Type B pancreatic cell (in vitro differentiated cells): ENCODE data around the gene TRIM42. TPM values are rescaled to one million over a fixed set of nuclear protein-coding genes. Genes with fewer than 3 reads are reported as not detected.

Experiments used
- DNase-seq: peaks from one replicate; pipeline ENCODE4 v3.0.0; 2021; ENCODE audit warnings: mixed read lengths; ENCODE audit not compliant: unreplicated experiment; ENCODE audit errors: extremely low spot score
- H3K27ac Mint-ChIP-seq: 2 replicates; pipeline ENCODE4 v1.8.0; 2021; ENCODE audit warnings: mild to moderate bottlenecking, mixed read lengths
- H3K27me3 Mint-ChIP-seq: 2 replicates; pipeline ENCODE4 v1.8.0; 2021; ENCODE audit warnings: mixed read lengths
- H3K36me3 Mint-ChIP-seq: 2 replicates; pipeline ENCODE4 v1.8.0; 2021; ENCODE audit warnings: mixed read lengths
- H3K4me1 Mint-ChIP-seq: one replicate; pipeline ENCODE4 v1.8.0; 2021; ENCODE audit warnings: mixed read lengths; ENCODE audit not compliant: unreplicated experiment
- H3K4me3 Mint-ChIP-seq: 2 replicates; pipeline ENCODE4 v1.8.0; 2021; ENCODE audit warnings: mild to moderate bottlenecking, mixed read lengths
- H3K9me3 Mint-ChIP-seq: 2 replicates; pipeline ENCODE4 v1.8.0; 2021; ENCODE audit warnings: mixed read lengths
- total RNA-seq: library from RNA; stranded (reverse); gene quantifications from 2 replicates; pipeline ENCODE4 v1.2.1, GENCODE V29; 2021; ENCODE audit warnings: low replicate concordance
- TF ChIP-seq, protein P1 (sequence below): fragments of 200-600 bp; sonication (generic); conservative IDR thresholded peaks from 2 replicates; pipeline ENCODE4 v1.5.0; 2021; ENCODE audit warnings: antibody characterized with exemption, mild to moderate bottlenecking

The TRIM42 gene
- total RNA-seq, 1 donor from 2014 or later, result not detected

- Mint-ChIP-seq H3K9me3 (no peaks in the 10 kb centered on the region), H3K36me3 (no peaks in the 10 kb centered on the region), H3K27me3 (no peaks in the 10 kb centered on the region), H3K27ac (no peak overlapping the region), H3K4me3 (no peak overlapping the region), H3K4me1 (peaks cover 3% of the 10 kb centered on the region)
- no peak for DNase-seq
- TF ChIP-seq, protein P1, sequence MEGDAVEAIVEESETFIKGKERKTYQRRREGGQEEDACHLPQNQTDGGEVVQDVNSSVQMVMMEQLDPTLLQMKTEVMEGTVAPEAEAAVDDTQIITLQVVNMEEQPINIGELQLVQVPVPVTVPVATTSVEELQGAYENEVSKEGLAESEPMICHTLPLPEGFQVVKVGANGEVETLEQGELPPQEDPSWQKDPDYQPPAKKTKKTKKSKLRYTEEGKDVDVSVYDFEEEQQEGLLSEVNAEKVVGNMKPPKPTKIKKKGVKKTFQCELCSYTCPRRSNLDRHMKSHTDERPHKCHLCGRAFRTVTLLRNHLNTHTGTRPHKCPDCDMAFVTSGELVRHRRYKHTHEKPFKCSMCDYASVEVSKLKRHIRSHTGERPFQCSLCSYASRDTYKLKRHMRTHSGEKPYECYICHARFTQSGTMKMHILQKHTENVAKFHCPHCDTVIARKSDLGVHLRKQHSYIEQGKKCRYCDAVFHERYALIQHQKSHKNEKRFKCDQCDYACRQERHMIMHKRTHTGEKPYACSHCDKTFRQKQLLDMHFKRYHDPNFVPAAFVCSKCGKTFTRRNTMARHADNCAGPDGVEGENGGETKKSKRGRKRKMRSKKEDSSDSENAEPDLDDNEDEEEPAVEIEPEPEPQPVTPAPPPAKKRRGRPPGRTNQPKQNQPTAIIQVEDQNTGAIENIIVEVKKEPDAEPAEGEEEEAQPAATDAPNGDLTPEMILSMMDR, result no peak
Measured at GRCh38 chr3:140635276-140635675, 42.6 kb upstream of the TRIM42 start.

DNA sequence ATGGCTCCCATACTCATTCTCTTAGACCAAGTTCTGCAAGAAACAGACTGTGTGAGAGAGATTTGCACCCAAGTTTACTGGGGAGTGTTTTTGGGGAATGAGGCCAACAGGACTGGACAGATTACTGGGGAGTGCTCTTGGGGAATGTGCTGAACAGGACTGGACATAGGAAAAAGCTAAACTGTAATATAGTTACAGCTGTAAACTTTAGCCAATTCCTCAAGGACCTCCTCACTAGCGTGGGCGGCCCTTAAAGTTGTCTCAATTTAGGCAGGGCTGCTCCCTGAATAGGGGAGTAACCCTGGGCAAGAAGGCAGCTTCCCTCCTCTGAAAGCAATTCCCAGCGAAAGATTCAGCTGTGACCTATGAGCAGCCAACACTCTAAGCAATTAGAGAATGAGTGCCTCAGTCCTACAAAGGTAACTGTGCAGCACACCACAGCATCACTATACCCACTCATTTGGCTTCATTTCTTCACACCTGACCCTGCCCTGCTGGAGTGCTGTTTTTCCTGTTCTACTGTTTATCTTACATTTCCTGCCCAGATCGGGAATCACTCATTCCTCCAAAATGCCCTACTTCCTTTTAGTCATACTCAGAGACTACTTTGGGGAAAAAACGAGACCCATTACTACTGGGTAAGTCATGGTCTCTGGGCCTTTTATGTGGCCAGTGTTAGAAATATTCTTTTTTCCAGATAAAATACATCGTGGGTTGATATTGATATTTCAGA lies 41.3 kb upstream of the TRIM42 start:
- Mint-ChIP-seq H3K27me3 (no peaks in the 10 kb centered on the region), H3K9me3 (no peaks in the 10 kb centered on the region), H3K4me3 (peak overlapping the region; percentile 10), H3K4me1 (peaks cover 3% of the 10 kb centered on the region), H3K27ac (no peak overlapping the region), H3K36me3 (no peaks in the 10 kb centered on the region)
- TF ChIP-seq, protein P1, result no peak
- no peak for DNase-seq

GRCh38 chr3:140651287-140651686 lies 26.6 kb upstream of the TRIM42 start:
- no peak overlapping the region for H3K27ac Mint-ChIP-seq
- DNase-seq, result no peak
- H3K4me1 Mint-ChIP-seq, result no peaks in the 10 kb centered on the region
- TF ChIP-seq, protein P1, result no peak
- no peaks in the 10 kb centered on the region for H3K36me3 Mint-ChIP-seq
- no peak overlapping the region for H3K4me3 Mint-ChIP-seq
- no peaks in the 10 kb centered on the region for H3K27me3 Mint-ChIP-seq
- H3K9me3 Mint-ChIP-seq, result peaks cover 10% of the 10 kb centered on the region

DNA sequence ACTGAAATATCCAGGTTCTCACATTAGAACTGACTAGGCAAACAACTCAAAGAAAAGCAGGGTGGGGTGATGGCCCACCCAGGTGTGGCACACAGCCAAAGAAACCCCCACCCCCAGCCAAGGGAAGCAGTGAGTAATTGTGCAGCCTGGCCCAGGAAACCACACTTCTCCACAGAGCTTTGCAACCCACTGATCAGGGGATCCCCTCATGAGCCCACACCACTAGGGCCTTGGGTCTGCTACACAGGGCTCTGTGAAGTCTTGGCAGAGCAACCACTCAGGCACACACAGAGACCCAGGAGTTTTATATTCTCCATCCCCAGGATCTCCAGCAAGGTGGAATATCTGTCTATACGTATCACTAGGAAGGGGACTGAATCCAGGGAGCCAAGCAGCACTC lies 22.2 kb upstream of the TRIM42 start:
- no peak overlapping the region for H3K27ac Mint-ChIP-seq
- H3K9me3 Mint-ChIP-seq, result peaks cover 4% of the 10 kb centered on the region
- no peaks in the 10 kb centered on the region for H3K4me1 Mint-ChIP-seq
- TF ChIP-seq, protein P1, result no peak
- peaks cover 3% of the 10 kb centered on the region for H3K27me3 Mint-ChIP-seq
- H3K4me3 Mint-ChIP-seq, result no peak overlapping the region
- no peaks in the 10 kb centered on the region for H3K36me3 Mint-ChIP-seq
- no peak for DNase-seq

- Mint-ChIP-seq H3K9me3 (no peaks in the 10 kb centered on the region), H3K4me3 (no peak overlapping the region), H3K36me3 (no peaks in the 10 kb centered on the region), H3K27ac (no peak overlapping the region), H3K27me3 (no peaks in the 10 kb centered on the region), H3K4me1 (no peaks in the 10 kb centered on the region)
- TF ChIP-seq, protein P1, result no peak
- no peak for DNase-seq
Measured at GRCh38 chr3:140664111-140664510, 13.8 kb upstream of the TRIM42 start.
